ENCODE measurements around the gene C19orf53. TPM values are rescaled to one million over a fixed set of nuclear protein-coding genes. Genes with fewer than 3 reads are reported as not detected.
A peak's percentile ranks its signal among the peaks of the same experiment; 100 is the strongest.

The C19orf53 gene
- total and polyA plus RNA-seq, 2 donors (not counting 1 experiment from before 2014, with no cell fraction given): 58.8 to 146 TPM

GRCh38 chr19:13729859-13730258 lies 44.4 kb upstream of the C19orf53 start:
- Histone ChIP-seq H3K9me3 (ENCODE audit: control insufficient read depth, insufficient read depth, low read depth, low read length) (no peaks in the 10 kb centered on the region), H3K4me1 (ENCODE audit: control insufficient read depth, extremely low read depth, insufficient read depth, low read length) (peaks cover 17% of the 10 kb centered on the region), H4K20me1 (ENCODE audit: control insufficient read depth, extremely low read depth, insufficient read depth, low read length) (no peaks in the 10 kb centered on the region), H3K27me3 (ENCODE audit: control insufficient read depth, insufficient read depth, low read length) (no peaks in the 10 kb centered on the region), H3K79me2 (ENCODE audit: control insufficient read depth, insufficient read depth, low read length) (peaks cover 2% of the 10 kb centered on the region), H3K36me3 (ENCODE audit: control insufficient read depth, insufficient read depth, low read length) (no peaks in the 10 kb centered on the region), H3K4me2 (ENCODE audit: extremely low read depth, insufficient read depth, low read length) (no peak overlapping the region), H3K4me3 (replicated peaks in 1 of 4; ENCODE audit: control extremely low read depth in 1 of 4, insufficient read depth in 1 of 4, low read depth in 3 of 4, low read length in 4 of 4) (no peak overlapping the region), H3K9ac (ENCODE audit: insufficient read depth, low read length) (no peak overlapping the region), H2AFZ (ENCODE audit: low read length) (no peak overlapping the region), H3K27ac (ENCODE audit: insufficient read depth, low read length) (peak overlapping the region; percentile 97)
- no peak for TF ChIP-seq EZH2 (IDR thresholded peaks at IDR 0.05; ENCODE audit: low read length, missing control alignments)
- TF ChIP-seq CTCF (conservative IDR thresholded peaks at IDR 0.05 in 1 of 2, IDR thresholded peaks at IDR 0.05 in 1 of 2; ENCODE audit: low read depth in 1 of 2, low read length in 2 of 2): no peak
- DNase-seq (ENCODE audit: low read depth in 2 of 2): peak in 1 of 2 donors; percentile 56

- TF ChIP-seq CTCF (conservative IDR thresholded peaks at IDR 0.05 in 1 of 2, IDR thresholded peaks at IDR 0.05 in 1 of 2; ENCODE audit: low read depth in 1 of 2, low read length in 2 of 2) (no peak), EZH2 (IDR thresholded peaks at IDR 0.05; ENCODE audit: low read length, missing control alignments) (no peak)
- peak overlapping the region; percentile 85 for H3K4me2 ChIP-seq (ENCODE audit: extremely low read depth, insufficient read depth, low read length)
- peak overlapping the region; percentile 77 for H2AFZ ChIP-seq (ENCODE audit: low read length)
- H3K36me3 ChIP-seq (ENCODE audit: control insufficient read depth, insufficient read depth, low read length): no peaks in the 10 kb centered on the region
- H3K9me3 ChIP-seq (ENCODE audit: control insufficient read depth, insufficient read depth, low read depth, low read length): no peaks in the 10 kb centered on the region
- no peaks in the 10 kb centered on the region for H3K27me3 ChIP-seq (ENCODE audit: control insufficient read depth, insufficient read depth, low read length)
- peak; percentile 98 for DNase-seq (ENCODE audit: low read depth in 2 of 2)
- H3K79me2 ChIP-seq (ENCODE audit: control insufficient read depth, insufficient read depth, low read length): peaks cover 2% of the 10 kb centered on the region
- peaks cover 17% of the 10 kb centered on the region for H3K4me1 ChIP-seq (ENCODE audit: control insufficient read depth, extremely low read depth, insufficient read depth, low read length)
- H3K4me3 ChIP-seq (replicated peaks in 1 of 4; ENCODE audit: control extremely low read depth in 1 of 4, insufficient read depth in 1 of 4, low read depth in 3 of 4, low read length in 4 of 4): peak overlapping the region; percentile 75 to 91 (median 78)
- H3K9ac ChIP-seq (ENCODE audit: insufficient read depth, low read length): peak overlapping the region; percentile 82
- no peaks in the 10 kb centered on the region for H4K20me1 ChIP-seq (ENCODE audit: control insufficient read depth, extremely low read depth, insufficient read depth, low read length)
- H3K27ac ChIP-seq (ENCODE audit: insufficient read depth, low read length): peak overlapping the region; percentile 97
Measured at GRCh38 chr19:13731147-13731964, 42.9 kb upstream of the C19orf53 start.

- Histone ChIP-seq H3K27me3 (ENCODE audit: control insufficient read depth, insufficient read depth, low read length) (no peaks in the 10 kb centered on the region), H3K9ac (ENCODE audit: insufficient read depth, low read length) (no peak overlapping the region), H3K4me1 (ENCODE audit: control insufficient read depth, extremely low read depth, insufficient read depth, low read length) (peaks cover 17% of the 10 kb centered on the region), H3K4me2 (ENCODE audit: extremely low read depth, insufficient read depth, low read length) (peak overlapping the region; percentile 85), H2AFZ (ENCODE audit: low read length) (no peak overlapping the region), H4K20me1 (ENCODE audit: control insufficient read depth, extremely low read depth, insufficient read depth, low read length) (no peaks in the 10 kb centered on the region), H3K27ac (ENCODE audit: insufficient read depth, low read length) (peak overlapping the region; percentile 97), H3K4me3 (replicated peaks in 1 of 4; ENCODE audit: control extremely low read depth in 1 of 4, insufficient read depth in 1 of 4, low read depth in 3 of 4, low read length in 4 of 4) (peak overlapping the region; percentile 75 to 91 (median 78)), H3K36me3 (ENCODE audit: control insufficient read depth, insufficient read depth, low read length) (no peaks in the 10 kb centered on the region), H3K79me2 (ENCODE audit: control insufficient read depth, insufficient read depth, low read length) (peaks cover 2% of the 10 kb centered on the region), H3K9me3 (ENCODE audit: control insufficient read depth, insufficient read depth, low read depth, low read length) (no peaks in the 10 kb centered on the region)
- TF ChIP-seq EZH2 (IDR thresholded peaks at IDR 0.05; ENCODE audit: low read length, missing control alignments): no peak
- TF ChIP-seq CTCF (conservative IDR thresholded peaks at IDR 0.05 in 1 of 2, IDR thresholded peaks at IDR 0.05 in 1 of 2; ENCODE audit: low read depth in 1 of 2, low read length in 2 of 2): no peak
- no peak for DNase-seq (ENCODE audit: low read depth in 2 of 2)
Measured at GRCh38 chr19:13732337-13732736, 41.9 kb upstream of the C19orf53 start.

Data from fibroblast of lung (primary cell).